K562 (cell line): Measurements from ENCODE around the gene CLK3. TPM values are rescaled to one million over a fixed set of nuclear protein-coding genes. Genes with fewer than 3 reads are reported as not detected.

Experiments
- ASH1L ChIP-seq: fragments of 450-650 bp; IDR thresholded peaks from 2 replicates; pipeline ENCODE4 v1.6.1; 2018; ENCODE audit warnings: borderline replicate concordance, mild to moderate bottlenecking, low read depth; ENCODE audit not compliant: partially characterized antibody
- CREM ChIP-seq: IDR thresholded peaks from 2 replicates; pipeline ENCODE4 v1.6.1; 2014; ENCODE audit warnings: antibody characterized with exemption, low read depth
- ELF4 ChIP-seq: fragments of 450-650 bp; formaldehyde crosslinking; IDR thresholded peaks from 2 replicates; pipeline ENCODE4 v1.4.0; 2022; ENCODE audit warnings: missing genetic modification characterization
- ESRRB ChIP-seq: fragments of 250-450 bp; sonication (Bioruptor Pico); IDR thresholded peaks from 2 replicates; pipeline ENCODE4 v1.5.0; 2020; ENCODE audit warnings: mild to moderate bottlenecking, moderate library complexity, borderline replicate concordance
- EWSR1 ChIP-seq: fragments of 450-650 bp; IDR thresholded peaks from 2 replicates; pipeline ENCODE4 v1.6.1; 2018; ENCODE audit warnings: borderline replicate concordance, mild to moderate bottlenecking, low read depth, moderate library complexity; ENCODE audit not compliant: partially characterized antibody
- GATAD2A ChIP-seq: fragments of 450-650 bp; IDR thresholded peaks from 2 replicates; pipeline ENCODE4 v1.6.1; 2017
- GTF2A2 ChIP-seq: IDR thresholded peaks from 2 replicates; pipeline ENCODE4 v1.6.1; 2016; ENCODE audit warnings: mild to moderate bottlenecking, missing genetic modification characterization, missing compliant biosample characterization
- HCFC1 ChIP-seq: IDR thresholded peaks from 2 replicates; pipeline ENCODE4 v1.6.1; 2012; ENCODE audit warnings: low read depth, low read length, improper control_type of control experiment
- HDAC2 ChIP-seq: fragments of 450-650 bp; IDR thresholded peaks from 2 replicates; pipeline ENCODE4 v1.6.1; 2016; ENCODE audit warnings: mild to moderate bottlenecking
- NFATC3 ChIP-seq: fragments of 450-650 bp; IDR thresholded peaks from 2 replicates; pipeline ENCODE4 v1.6.1; 2017; ENCODE audit warnings: mild to moderate bottlenecking
- PRPF4 ChIP-seq: fragments of 200-400 bp; formaldehyde crosslinking; IDR thresholded peaks from one replicate; pipeline ENCODE4 v1.6.1; 2017; ENCODE audit warnings: low read length, low read depth, mild to moderate bottlenecking; ENCODE audit not compliant: insufficient read depth, poor library complexity, severe bottlenecking
- SETDB1 ChIP-seq: IDR thresholded peaks from one replicate; pipeline ENCODE4 v1.6.1; 2012; ENCODE audit warnings: low read length, control low read depth, inconsistent platforms
- SMC3 ChIP-seq: conservative IDR thresholded peaks from 2 replicates; pipeline ENCODE4 v1.6.1; 2011; ENCODE audit warnings: low read depth, low read length, improper control_type of control experiment; ENCODE audit not compliant: insufficient read depth
- SOX6 ChIP-seq: fragments of 450-650 bp; IDR thresholded peaks from 2 replicates; pipeline ENCODE4 v1.6.1; 2014; ENCODE audit warnings: mild to moderate bottlenecking
- SRSF7 ChIP-seq: fragments of 200-400 bp; formaldehyde crosslinking; optimal IDR thresholded peaks from 2 replicates; pipeline ENCODE3; 2017; ENCODE audit warnings: mild to moderate bottlenecking, low read depth, low read length
- STAT5B ChIP-seq: fragments of 250-450 bp; sonication (Bioruptor Pico); IDR thresholded peaks from 2 replicates; pipeline ENCODE4 v1.8.0; 2021; ENCODE audit warnings: mild to moderate bottlenecking, inconsistent platforms
- ZBTB7A ChIP-seq: IDR thresholded peaks from 2 replicates; pipeline ENCODE4 v1.6.1; 2011; ENCODE audit warnings: low read depth, mild to moderate bottlenecking, low read length, moderate library complexity, borderline replicate concordance; ENCODE audit not compliant: control insufficient read depth
- ZKSCAN8 ChIP-seq: fragments of 200-800 bp; sonication (Bioruptor generic); IDR thresholded peaks from 2 replicates; pipeline ENCODE4 v1.6.1; 2016; ENCODE audit warnings: missing genetic modification characterization, missing compliant biosample characterization
- polyA plus RNA-seq, 8 experiments: library from polyadenylated mRNA; depleted of rRNA in 4 of 8; stranded (reverse) in 5 of 8; unstranded in 3 of 8; fragments of >200 nt; fragmentation: Nextera tagmentation in 2 of 8; fragmentation: Illumina TruSeq in 1 of 8; extraction: Ambion mirVana in 2 of 8; extraction: Trizol in 1 of 8; gene quantifications; 2 replicates each; pipeline versions ENCODE4 v1.2.1 to v1.2.3, GENCODE V29; 2011 to 2014; ENCODE audit warnings: inconsistent platforms in 1 of 8, missing spikeins in 1 of 8
- total RNA-seq, 7 experiments: library from RNA; depleted of rRNA in 6 of 7; stranded (reverse); fragments of >200 nt in 6 of 7; fragmentation: Illumina TruSeq in 2 of 7; extraction: Trizol in 2 of 7; gene quantifications; 2 replicates each; pipeline versions ENCODE4 v1.2.1 to v1.2.3, GENCODE V29; 2011 to 2021; ENCODE audit warnings: low replicate concordance in 1 of 7
- TF ChIP-seq, protein P1 (sequence below): fragments of 450-650 bp; formaldehyde crosslinking; IDR thresholded peaks from 2 replicates; pipeline ENCODE4 v1.4.0; 2022; ENCODE audit warnings: missing genetic modification characterization
- TF ChIP-seq, protein P2 (sequence below): sonication (generic); formaldehyde crosslinking; IDR thresholded peaks from 2 replicates; pipeline ENCODE4 v1.8.1; 2022; ENCODE audit warnings: missing genetic modification reagents
- TF ChIP-seq, protein P3 (sequence below): sonication (generic); formaldehyde crosslinking; IDR thresholded peaks from 2 replicates; pipeline ENCODE4 v1.8.0; 2022; ENCODE audit warnings: mild to moderate bottlenecking, missing genetic modification reagents

Gene CLK3
- total and polyA plus RNA-seq, 9 of the 15 experiments (the other 6 are each of a cell fraction or from before 2014, with no cell fraction given), result 1.2 to 95.2 (median 51.7) TPM

DNA sequence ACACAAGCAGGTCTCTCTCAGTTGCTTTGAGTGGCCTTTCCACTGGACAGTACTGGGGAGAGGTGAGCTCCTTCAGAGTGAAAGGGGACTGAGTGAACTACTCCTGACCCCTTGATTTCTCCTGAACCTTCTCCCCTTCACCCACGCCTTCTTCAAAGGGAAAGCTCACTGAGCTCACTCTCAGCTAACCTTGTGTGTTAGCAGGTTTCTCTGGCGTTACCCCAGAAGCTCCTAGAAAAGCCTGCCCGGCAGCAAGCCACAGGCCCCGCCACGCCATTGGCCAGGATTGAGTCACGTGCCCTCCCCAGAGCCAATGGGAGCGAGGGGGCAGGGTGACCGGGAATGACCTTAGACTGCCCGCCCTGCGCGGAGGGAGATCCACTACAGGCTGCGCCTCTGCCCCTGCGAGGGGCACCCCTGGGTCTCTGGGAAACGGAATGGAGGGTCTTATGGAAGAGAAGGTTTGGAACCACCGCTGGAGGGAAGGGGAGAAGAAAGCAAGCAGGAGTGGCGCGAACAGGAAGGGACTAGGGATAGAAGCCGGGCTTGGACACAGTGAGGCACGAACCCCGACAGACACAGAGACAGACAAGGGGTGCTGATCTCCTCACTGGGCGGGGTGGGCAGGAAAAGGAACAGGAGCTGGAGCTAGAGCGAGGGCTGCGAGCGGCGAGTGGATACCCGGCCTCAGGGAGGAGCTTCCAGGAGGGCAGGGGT, 17.4 kb upstream of the CLK3 start (continued):
- TF ChIP-seq, protein P1, sequence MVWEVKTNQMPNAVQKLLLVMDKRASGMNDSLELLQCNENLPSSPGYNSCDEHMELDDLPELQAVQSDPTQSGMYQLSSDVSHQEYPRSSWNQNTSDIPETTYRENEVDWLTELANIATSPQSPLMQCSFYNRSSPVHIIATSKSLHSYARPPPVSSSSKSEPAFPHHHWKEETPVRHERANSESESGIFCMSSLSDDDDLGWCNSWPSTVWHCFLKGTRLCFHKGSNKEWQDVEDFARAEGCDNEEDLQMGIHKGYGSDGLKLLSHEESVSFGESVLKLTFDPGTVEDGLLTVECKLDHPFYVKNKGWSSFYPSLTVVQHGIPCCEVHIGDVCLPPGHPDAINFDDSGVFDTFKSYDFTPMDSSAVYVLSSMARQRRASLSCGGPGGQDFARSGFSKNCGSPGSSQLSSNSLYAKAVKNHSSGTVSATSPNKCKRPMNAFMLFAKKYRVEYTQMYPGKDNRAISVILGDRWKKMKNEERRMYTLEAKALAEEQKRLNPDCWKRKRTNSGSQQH (CRISPR knock-in tag), result peak; percentile 87; the same call in 1 of the 2 replicates
- TF ChIP-seq PRPF4 (no peak), GATAD2A (peak; percentile 89), SRSF7 (no peak), SOX6 (0 out of 2 replicates have a peak, but pooled peaks have one; percentile 32), HDAC2 (peak; percentile 75), CREM (peak; percentile 49; the same call in 1 of the 2 replicates), NFATC3 (0 out of 2 replicates have a peak, but pooled peaks have one; percentile 54), STAT5B (CRISPR knock-in tag) (no peak), SETDB1 (no peak), ZKSCAN8 (CRISPR knock-in tag) (no peak), HCFC1 (peak; percentile 40; the same call in 1 of the 2 replicates), EWSR1 (no peak), ASH1L (peak; percentile 81), ELF4 (CRISPR knock-in tag) (peak; percentile 63; the same call in 1 of the 2 replicates), SMC3 (no peak), ZBTB7A (peak; percentile 53; the same call in 1 of the 2 replicates), GTF2A2 (tag) (no peak), ESRRB (CRISPR knock-in tag) (no peak)
- TF ChIP-seq, protein P2, sequence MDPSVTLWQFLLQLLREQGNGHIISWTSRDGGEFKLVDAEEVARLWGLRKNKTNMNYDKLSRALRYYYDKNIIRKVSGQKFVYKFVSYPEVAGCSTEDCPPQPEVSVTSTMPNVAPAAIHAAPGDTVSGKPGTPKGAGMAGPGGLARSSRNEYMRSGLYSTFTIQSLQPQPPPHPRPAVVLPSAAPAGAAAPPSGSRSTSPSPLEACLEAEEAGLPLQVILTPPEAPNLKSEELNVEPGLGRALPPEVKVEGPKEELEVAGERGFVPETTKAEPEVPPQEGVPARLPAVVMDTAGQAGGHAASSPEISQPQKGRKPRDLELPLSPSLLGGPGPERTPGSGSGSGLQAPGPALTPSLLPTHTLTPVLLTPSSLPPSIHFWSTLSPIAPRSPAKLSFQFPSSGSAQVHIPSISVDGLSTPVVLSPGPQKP (CRISPR knock-in tag), result no peak
- TF ChIP-seq, protein P3, sequence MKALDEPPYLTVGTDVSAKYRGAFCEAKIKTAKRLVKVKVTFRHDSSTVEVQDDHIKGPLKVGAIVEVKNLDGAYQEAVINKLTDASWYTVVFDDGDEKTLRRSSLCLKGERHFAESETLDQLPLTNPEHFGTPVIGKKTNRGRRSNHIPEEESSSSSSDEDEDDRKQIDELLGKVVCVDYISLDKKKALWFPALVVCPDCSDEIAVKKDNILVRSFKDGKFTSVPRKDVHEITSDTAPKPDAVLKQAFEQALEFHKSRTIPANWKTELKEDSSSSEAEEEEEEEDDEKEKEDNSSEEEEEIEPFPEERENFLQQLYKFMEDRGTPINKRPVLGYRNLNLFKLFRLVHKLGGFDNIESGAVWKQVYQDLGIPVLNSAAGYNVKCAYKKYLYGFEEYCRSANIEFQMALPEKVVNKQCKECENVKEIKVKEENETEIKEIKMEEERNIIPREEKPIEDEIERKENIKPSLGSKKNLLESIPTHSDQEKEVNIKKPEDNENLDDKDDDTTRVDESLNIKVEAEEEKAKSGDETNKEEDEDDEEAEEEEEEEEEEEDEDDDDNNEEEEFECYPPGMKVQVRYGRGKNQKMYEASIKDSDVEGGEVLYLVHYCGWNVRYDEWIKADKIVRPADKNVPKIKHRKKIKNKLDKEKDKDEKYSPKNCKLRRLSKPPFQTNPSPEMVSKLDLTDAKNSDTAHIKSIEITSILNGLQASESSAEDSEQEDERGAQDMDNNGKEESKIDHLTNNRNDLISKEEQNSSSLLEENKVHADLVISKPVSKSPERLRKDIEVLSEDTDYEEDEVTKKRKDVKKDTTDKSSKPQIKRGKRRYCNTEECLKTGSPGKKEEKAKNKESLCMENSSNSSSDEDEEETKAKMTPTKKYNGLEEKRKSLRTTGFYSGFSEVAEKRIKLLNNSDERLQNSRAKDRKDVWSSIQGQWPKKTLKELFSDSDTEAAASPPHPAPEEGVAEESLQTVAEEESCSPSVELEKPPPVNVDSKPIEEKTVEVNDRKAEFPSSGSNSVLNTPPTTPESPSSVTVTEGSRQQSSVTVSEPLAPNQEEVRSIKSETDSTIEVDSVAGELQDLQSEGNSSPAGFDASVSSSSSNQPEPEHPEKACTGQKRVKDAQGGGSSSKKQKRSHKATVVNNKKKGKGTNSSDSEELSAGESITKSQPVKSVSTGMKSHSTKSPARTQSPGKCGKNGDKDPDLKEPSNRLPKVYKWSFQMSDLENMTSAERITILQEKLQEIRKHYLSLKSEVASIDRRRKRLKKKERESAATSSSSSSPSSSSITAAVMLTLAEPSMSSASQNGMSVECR (CRISPR knock-in tag), result no peak
